H9 (cell line): Measurements from ENCODE around the gene EME1. TPM values are rescaled to one million over a fixed set of nuclear protein-coding genes. Genes with fewer than 3 reads are reported as not detected.
"Not testable (repeated sequence)": the region's sequence is repeated elsewhere in the genome, so short reads cannot be mapped to it uniquely, and the experiment has no call there.

Experiments
- DNase-seq: peaks from one replicate; pipeline ENCODE4 v3.0.0-alpha.2; 2017
- H2AFZ ChIP-seq: one replicate; pipeline ENCODE4 v1.6.1; 2013; ENCODE audit warnings: mild to moderate bottlenecking, low read length, control low read depth, moderate library complexity
- H2AK5ac ChIP-seq: 2 replicates; pipeline ENCODE4 v1.6.1; 2013; ENCODE audit warnings: low read length, control low read depth, mixed read lengths; ENCODE audit not compliant: insufficient read length
- H2BK120ac ChIP-seq: one replicate; pipeline ENCODE4 v1.6.1; 2013; ENCODE audit warnings: low read depth, mild to moderate bottlenecking, low read length, control low read depth, inconsistent platforms; ENCODE audit not compliant: poor library complexity, severe bottlenecking
- H2BK12ac ChIP-seq: 2 replicates; pipeline ENCODE4 v1.6.1; 2013; ENCODE audit warnings: low read length, control low read depth, mixed read lengths, low read depth; ENCODE audit not compliant: insufficient read length
- H2BK15ac ChIP-seq: 2 replicates; pipeline ENCODE4 v1.6.1; 2013; ENCODE audit warnings: low read depth, low read length, control low read depth
- H2BK20ac ChIP-seq: one replicate; pipeline ENCODE4 v1.6.1; 2013; ENCODE audit warnings: low read depth, mild to moderate bottlenecking, low read length, control low read depth, inconsistent platforms; ENCODE audit not compliant: poor library complexity, severe bottlenecking
- H2BK5ac ChIP-seq: 2 replicates; pipeline ENCODE4 v1.6.1; 2013; ENCODE audit warnings: low read length, control low read depth, mixed read lengths; ENCODE audit not compliant: insufficient read length
- H3K14ac ChIP-seq: 2 replicates; pipeline ENCODE4 v1.6.1; 2013; ENCODE audit warnings: low read length, control low read depth; ENCODE audit not compliant: insufficient read depth
- H3K18ac ChIP-seq: 2 replicates; pipeline ENCODE4 v1.6.1; 2013; ENCODE audit warnings: low read depth, mild to moderate bottlenecking, mixed read lengths, low read length, control low read depth; ENCODE audit not compliant: insufficient read length
- H3K23ac ChIP-seq: 2 replicates; pipeline ENCODE4 v1.6.1; 2013; ENCODE audit warnings: low read length, control low read depth, mixed read lengths, low read depth; ENCODE audit not compliant: insufficient read length
- H3K23me2 ChIP-seq: 2 replicates; pipeline ENCODE4 v1.6.1; 2013; ENCODE audit warnings: low read depth, mild to moderate bottlenecking, mixed read lengths, low read length, control low read depth; ENCODE audit not compliant: insufficient read length, poor library complexity, severe bottlenecking
- H3K27ac ChIP-seq: 2 replicates; pipeline ENCODE4 v1.5.1; 2013; ENCODE audit warnings: low read length, control low read depth, mixed read lengths, low read depth; ENCODE audit not compliant: insufficient read length
- H3K27me3 ChIP-seq: 2 replicates; pipeline ENCODE4 v1.6.1; 2013; ENCODE audit warnings: low read length, control low read depth, inconsistent platforms; ENCODE audit not compliant: insufficient read depth
- H3K4ac ChIP-seq: 2 replicates; pipeline ENCODE4 v1.6.1; 2013; ENCODE audit warnings: low read depth, mild to moderate bottlenecking, control low read depth, inconsistent platforms, low read length, moderate library complexity
- H3K4me1 ChIP-seq: 2 replicates; pipeline ENCODE4 v1.6.1; 2013; ENCODE audit warnings: low read length, control low read depth, inconsistent platforms; ENCODE audit not compliant: insufficient read depth
- H3K4me2 ChIP-seq: 2 replicates; pipeline ENCODE4 v1.6.1; 2013; ENCODE audit warnings: low read length, control low read depth, mixed read lengths; ENCODE audit not compliant: insufficient read length, insufficient read depth
- H3K56ac ChIP-seq: 2 replicates; pipeline ENCODE4 v1.6.1; 2013; ENCODE audit warnings: low read depth, mild to moderate bottlenecking, mixed read lengths, low read length, control low read depth; ENCODE audit not compliant: insufficient read length
- H3K79me1 ChIP-seq: 2 replicates; pipeline ENCODE4 v1.6.1; 2013; ENCODE audit warnings: low read depth, mild to moderate bottlenecking, moderate library complexity, low read length, control low read depth, inconsistent platforms; ENCODE audit not compliant: insufficient read depth, poor library complexity, severe bottlenecking
- H3K79me2 ChIP-seq: 2 replicates; pipeline ENCODE4 v1.6.1; 2013; ENCODE audit warnings: low read length, control low read depth, inconsistent platforms; ENCODE audit not compliant: insufficient read depth
- H3K9ac ChIP-seq: 2 replicates; pipeline ENCODE4 v1.6.1; 2013; ENCODE audit warnings: low read length, control low read depth, mixed read lengths; ENCODE audit not compliant: insufficient read length; ENCODE audit errors: extremely low read depth
- H3K9me3 ChIP-seq: one replicate; pipeline ENCODE4 v1.6.1; 2013; ENCODE audit warnings: low read depth, low read length, inconsistent platforms; ENCODE audit not compliant: control insufficient read depth
- H3T11ph ChIP-seq: one replicate; pipeline ENCODE4 v1.6.1; 2013; ENCODE audit warnings: mild to moderate bottlenecking, low read length, control low read depth, inconsistent platforms
- H4K20me1 ChIP-seq: one replicate; pipeline ENCODE4 v1.6.1; 2013; ENCODE audit not compliant: control insufficient read depth, insufficient read length, insufficient read depth
- H4K5ac ChIP-seq: 2 replicates; pipeline ENCODE4 v1.6.1; 2013; ENCODE audit warnings: low read depth, mild to moderate bottlenecking, mixed read lengths, low read length, control low read depth; ENCODE audit not compliant: insufficient read length
- H4K8ac ChIP-seq: replicated peaks from 2 replicates; pipeline ENCODE4 v1.6.1; 2013; ENCODE audit warnings: low read length, control low read depth, mixed read lengths, low read depth; ENCODE audit not compliant: insufficient read length
- H4K91ac ChIP-seq: 2 replicates; pipeline ENCODE4 v1.6.1; 2013; ENCODE audit warnings: low read depth, mild to moderate bottlenecking, moderate library complexity, mixed read lengths, low read length, control low read depth; ENCODE audit not compliant: insufficient read length
- H3K27ac Mint-ChIP-seq, 3 experiments: 2 replicates in 2 of 3; 3 replicates in 1 of 3; pipeline ENCODE4 v1.8.0; 2020 to 2021; ENCODE audit warnings: mixed read lengths in 3 of 3, mild to moderate bottlenecking in 1 of 3, moderate library complexity in 1 of 3
- H3K27me3 Mint-ChIP-seq: 2 replicates; pipeline ENCODE4 v1.8.0; 2021; ENCODE audit warnings: low read depth, mild to moderate bottlenecking, moderate library complexity, mixed read lengths
- H3K36me3 Mint-ChIP-seq, 3 experiments: 2 replicates in 2 of 3; 3 replicates in 1 of 3; pipeline ENCODE4 v1.8.0; 2020 to 2021; ENCODE audit warnings: low read depth in 3 of 3, mixed read lengths in 3 of 3; ENCODE audit not compliant: insufficient read depth in 1 of 3
- H3K4me1 Mint-ChIP-seq, 2 experiments: 2 replicates each; pipeline ENCODE4 v1.8.0; 2020; ENCODE audit warnings: mixed read lengths in 2 of 2
- H3K4me3 Mint-ChIP-seq, 2 experiments: 2 replicates in 1 of 2; 3 replicates in 1 of 2; pipeline ENCODE4 v1.8.0; 2020 to 2021; ENCODE audit warnings: mild to moderate bottlenecking in 2 of 2, mixed read lengths in 2 of 2, moderate library complexity in 1 of 2
- H3K9me3 Mint-ChIP-seq, 2 experiments: 2 replicates in 1 of 2; 3 replicates in 1 of 2; pipeline ENCODE4 v1.8.0; 2020; ENCODE audit warnings: mild to moderate bottlenecking in 2 of 2, mixed read lengths in 2 of 2, moderate library complexity in 1 of 2
- WGBS: extraction: QIAGEN DNeasy Blood & Tissue Kit; methylation state at CpG from one replicate; pipeline ENCODE4 v1.1.7; 2013; ENCODE audit warnings: missing lambda C conversion rate, low lambda C conversion rate, mixed read lengths; ENCODE audit not compliant: insufficient read length; ENCODE audit errors: extremely low coverage; 5-methylcytosine and 5-hydroxymethylcytosine counted together
- total RNA-seq: library from RNA; stranded (reverse); gene quantifications from 2 replicates; pipeline ENCODE4 v1.2.1, GENCODE V29; 2021

The EME1 gene
- total RNA-seq, 1 experiment from 2014 or later, result 15.1 TPM

DNA sequence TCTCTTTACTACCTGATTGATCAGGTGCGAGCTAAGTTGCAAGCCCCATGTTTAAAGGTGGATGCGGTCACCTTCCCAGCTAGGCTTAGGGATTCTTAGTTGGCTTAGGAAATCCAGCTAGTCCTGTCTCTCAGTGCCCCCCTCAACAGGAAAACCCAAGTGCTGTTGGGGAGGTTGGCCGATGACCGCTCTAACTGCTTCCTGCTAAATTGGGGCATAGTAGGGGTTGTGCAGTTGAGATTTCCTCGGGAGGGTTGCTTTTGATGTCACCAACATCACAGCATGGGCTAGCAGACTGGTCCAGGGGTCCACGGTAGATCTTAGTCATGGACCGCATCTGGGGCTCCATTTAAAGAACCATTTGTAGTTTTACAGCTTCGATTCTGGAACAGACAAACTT is 26.6 kb downstream of the EME1 start:
- not testable (repeated sequence) for H4K20me1 ChIP-seq, H3K27me3 ChIP-seq, H2BK120ac ChIP-seq, H3K9ac ChIP-seq, H3K4me2 ChIP-seq, H2BK15ac ChIP-seq, H4K5ac ChIP-seq, H2AK5ac ChIP-seq, H3K27me3 Mint-ChIP-seq, H3K27ac Mint-ChIP-seq, H2AFZ ChIP-seq, H3K14ac ChIP-seq, H2BK12ac ChIP-seq, H3K56ac ChIP-seq, H3K4ac ChIP-seq, H2BK20ac ChIP-seq, H3T11ph ChIP-seq, DNase-seq, H3K18ac ChIP-seq, H4K8ac ChIP-seq, H3K4me3 Mint-ChIP-seq, H3K4me1 ChIP-seq, H4K91ac ChIP-seq, H2BK5ac ChIP-seq, H3K27ac ChIP-seq, H3K9me3 ChIP-seq, H3K23ac ChIP-seq
- Mint-ChIP-seq H3K36me3 (peaks cover 6 to 16% (median 9%) of the 10 kb centered on the region in 3 experiments; a peak in 6 of 7 replicates), H3K4me1 (peaks cover 21 to 30% of the 10 kb centered on the region in 2 experiments), H3K9me3 (peaks cover 11 to 12% of the 10 kb centered on the region in 2 experiments; a peak in 4 of 5 replicates)
- peaks cover 11% of the 10 kb centered on the region; the same call in 1 of the 2 replicates for H3K79me2 ChIP-seq
- no CpG with 5 or more reads among the region's 8 CpGs for WGBS
- H3K79me1 ChIP-seq, result peaks cover 11% of the 10 kb centered on the region
- peaks cover 14% of the 10 kb centered on the region for H3K23me2 ChIP-seq

DNA sequence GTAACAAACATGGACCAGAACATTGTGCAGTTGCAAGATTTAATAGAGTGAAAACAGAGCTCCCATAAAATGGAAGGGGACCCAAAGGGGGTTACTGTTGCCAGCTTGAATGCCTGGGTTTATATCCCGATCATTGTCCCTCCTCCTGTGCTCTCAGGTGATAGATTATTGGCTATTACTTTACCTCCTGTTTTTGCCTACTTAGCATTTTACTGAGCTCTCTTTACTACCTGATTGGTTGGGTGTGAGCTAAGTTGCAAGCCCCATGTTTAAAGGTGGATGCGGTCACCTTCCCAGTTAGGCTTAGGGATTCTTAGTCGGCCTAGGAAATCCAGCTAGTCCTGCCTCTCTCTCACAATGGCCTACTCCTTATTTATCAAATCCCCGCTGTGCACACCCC is 32.3 kb downstream of the EME1 start:
- H4K91ac ChIP-seq, H3K14ac ChIP-seq, H4K5ac ChIP-seq, H3K27ac ChIP-seq, H3K23me2 ChIP-seq, H3K18ac ChIP-seq, H3K27me3 Mint-ChIP-seq, H2AFZ ChIP-seq, H3K56ac ChIP-seq, H2AK5ac ChIP-seq, H3K9me3 ChIP-seq, H3T11ph ChIP-seq, H2BK20ac ChIP-seq, H3K9me3 Mint-ChIP-seq, H3K23ac ChIP-seq, H3K79me2 ChIP-seq, H3K36me3 Mint-ChIP-seq, H3K27me3 ChIP-seq, H2BK5ac ChIP-seq, H3K4ac ChIP-seq, H2BK15ac ChIP-seq, H3K27ac Mint-ChIP-seq, DNase-seq, H2BK120ac ChIP-seq, H3K4me3 Mint-ChIP-seq, H4K20me1 ChIP-seq, H3K9ac ChIP-seq, H3K79me1 ChIP-seq, H3K4me1 ChIP-seq, H2BK12ac ChIP-seq, H3K4me2 ChIP-seq, H4K8ac ChIP-seq: not testable (repeated sequence)
- peaks cover 11 to 20% of the 10 kb centered on the region in 2 experiments for H3K4me1 Mint-ChIP-seq
- no CpG with 5 or more reads among the region's 4 CpGs for WGBS
